Endodermal cell (in vitro differentiated cells): ENCODE results near the gene MEX3B. TPM values are rescaled to one million over a fixed set of nuclear protein-coding genes. Genes with fewer than 3 reads are reported as not detected.

Experiments used
- DNase-seq: peaks from one replicate; pipeline ENCODE4 v3.0.0-alpha.2; 2017
- H3K27ac ChIP-seq: 2 replicates; pipeline ENCODE4 v1.5.1; 2013; ENCODE audit warnings: mild to moderate bottlenecking, low read depth, low read length, moderate library complexity
- H3K27me3 ChIP-seq: 2 replicates; pipeline ENCODE4 v1.6.1; 2013; ENCODE audit warnings: mild to moderate bottlenecking, low read length, moderate library complexity; ENCODE audit not compliant: insufficient read depth, control insufficient read depth, poor library complexity, severe bottlenecking
- H3K36me3 ChIP-seq: 2 replicates; pipeline ENCODE4 v1.7.0; 2013; ENCODE audit warnings: mild to moderate bottlenecking, low read length, moderate library complexity; ENCODE audit not compliant: control insufficient read depth, insufficient read depth
- H3K4me1 ChIP-seq: one replicate; pipeline ENCODE4 v1.7.0; 2013; ENCODE audit warnings: low read length; ENCODE audit not compliant: control insufficient read depth, insufficient read depth
- H3K4me3 ChIP-seq: 2 replicates; pipeline ENCODE4 v1.5.1; 2013; ENCODE audit warnings: mild to moderate bottlenecking, low read length, moderate library complexity
- H3K9ac ChIP-seq: 2 replicates; pipeline ENCODE4 v1.6.1; 2013; ENCODE audit warnings: mild to moderate bottlenecking, low read length, moderate library complexity; ENCODE audit not compliant: poor library complexity, severe bottlenecking; ENCODE audit errors: extremely low read depth
- H3K9me3 ChIP-seq: 2 replicates; pipeline ENCODE4 v1.6.1; 2013; ENCODE audit warnings: mild to moderate bottlenecking, low read length, moderate library complexity; ENCODE audit not compliant: control insufficient read depth
- H3K27ac Mint-ChIP-seq: 2 replicates; pipeline ENCODE4 v1.8.0; 2020; ENCODE audit warnings: mixed read lengths
- H3K27me3 Mint-ChIP-seq: 2 replicates; pipeline ENCODE4 v1.8.0; 2021; ENCODE audit warnings: mild to moderate bottlenecking, mixed read lengths; ENCODE audit not compliant: insufficient read depth
- H3K36me3 Mint-ChIP-seq: 2 replicates; pipeline ENCODE4 v1.8.0; 2020; ENCODE audit warnings: low read depth, mixed read lengths
- H3K4me1 Mint-ChIP-seq: 2 replicates; pipeline ENCODE4 v1.8.0; 2020; ENCODE audit warnings: mixed read lengths
- H3K4me3 Mint-ChIP-seq: 2 replicates; pipeline ENCODE4 v1.8.0; 2020; ENCODE audit warnings: mild to moderate bottlenecking, moderate library complexity, mixed read lengths
- H3K9me3 Mint-ChIP-seq: 2 replicates; pipeline ENCODE4 v1.8.0; 2020; ENCODE audit warnings: mild to moderate bottlenecking, mixed read lengths
- CTCF ChIP-seq: fragments of 200-600 bp; sonication (generic); conservative IDR thresholded peaks from 2 replicates; pipeline ENCODE4 v1.5.0; 2021; ENCODE audit warnings: antibody characterized with exemption, mild to moderate bottlenecking
- WGBS, 2 experiments: methylation state at CpG; one replicate each; pipeline versions ENCODE4 v1.1.5 to v1.1.7; 2013; ENCODE audit warnings: missing lambda C conversion rate in 2 of 2, mixed read lengths in 1 of 2; ENCODE audit not compliant: insufficient coverage in 1 of 2, insufficient read length in 1 of 2; 5-methylcytosine and 5-hydroxymethylcytosine counted together
- total RNA-seq, 2 donors: library from RNA; stranded (reverse); fragmentation: NEBNext Ultra II Directional in 1 of 2; extraction: Animal tissue kit (Norgen Biotek cat#: 25700) in 1 of 2; gene quantifications; 2 replicates in 1 of 2; 3 replicates in 1 of 2; pipeline ENCODE4 v1.2.1, GENCODE V29; 2021

The MEX3B gene
- total RNA-seq, 2 donors from 2014 or later = 3.4 to 5.1 TPM

- TF ChIP-seq CTCF = no peak
- 91 to 95% methylated on average over 3 to 6 of the region's 6 CpGs for WGBS, 2 experiments
- no peaks in the 10 kb centered on the region for H3K36me3 ChIP-seq
- H3K4me1 ChIP-seq = no peaks in the 10 kb centered on the region
- Mint-ChIP-seq H3K9me3 (no peaks in the 10 kb centered on the region), H3K27ac (no peak overlapping the region), H3K4me1 (peaks cover 5% of the 10 kb centered on the region), H3K27me3 (no peaks in the 10 kb centered on the region), H3K4me3 (no peak overlapping the region), H3K36me3 (no peaks in the 10 kb centered on the region)
- no peaks in the 10 kb centered on the region for H3K9me3 ChIP-seq
- DNase-seq = no peak
- H3K4me3 ChIP-seq = no peak overlapping the region
- H3K9ac ChIP-seq = no peak overlapping the region
- H3K27ac ChIP-seq = no peak overlapping the region
- H3K27me3 ChIP-seq = no peaks in the 10 kb centered on the region
Observed at GRCh38 chr15:82080774-82081173, 35.0 kb upstream of the MEX3B start.

- H3K4me1 Mint-ChIP-seq = peaks cover 5% of the 10 kb centered on the region
Observed at GRCh38 chr15:82079736-82080135, 33.9 kb upstream of the MEX3B start.

GRCh38 chr15:82074610-82075009 is 28.8 kb upstream of the MEX3B start:
- Mint-ChIP-seq H3K36me3 (no peaks in the 10 kb centered on the region), H3K9me3 (no peaks in the 10 kb centered on the region), H3K27me3 (no peaks in the 10 kb centered on the region), H3K4me1 (no peaks in the 10 kb centered on the region), H3K4me3 (no peak overlapping the region), H3K27ac (no peak overlapping the region)
- H3K27ac ChIP-seq = no peak overlapping the region
- no peak for TF ChIP-seq CTCF
- no peaks in the 10 kb centered on the region for H3K9me3 ChIP-seq
- no peak for DNase-seq
- no peaks in the 10 kb centered on the region for H3K4me1 ChIP-seq
- no peak overlapping the region for H3K9ac ChIP-seq
- H3K27me3 ChIP-seq = no peaks in the 10 kb centered on the region
- no peak overlapping the region for H3K4me3 ChIP-seq
- H3K36me3 ChIP-seq = no peaks in the 10 kb centered on the region
- 93% methylated on average over 1 of the region's 1 CpG; no CpG with 5 or more reads in 1 of the 2 experiments for WGBS, 2 experiments

More at GRCh38 chr15:82079736-82080135, 33.9 kb upstream of the MEX3B start:
- H3K27ac Mint-ChIP-seq = no peak overlapping the region
- Histone ChIP-seq H3K9ac (no peak overlapping the region), H3K27ac (no peak overlapping the region), H3K4me1 (no peaks in the 10 kb centered on the region), H3K9me3 (no peaks in the 10 kb centered on the region), H3K27me3 (no peaks in the 10 kb centered on the region), H3K4me3 (no peak overlapping the region), H3K36me3 (no peaks in the 10 kb centered on the region)
- WGBS, 2 experiments = 78 to 90% methylated on average over 4 to 5 of the region's 5 CpGs
- H3K27me3 Mint-ChIP-seq = no peaks in the 10 kb centered on the region
- no peaks in the 10 kb centered on the region for H3K9me3 Mint-ChIP-seq
- H3K4me3 Mint-ChIP-seq = no peak overlapping the region
- no peaks in the 10 kb centered on the region for H3K36me3 Mint-ChIP-seq
- no peak for DNase-seq
- no peak for TF ChIP-seq CTCF
